AG04450 (cell line): ENCODE results near the gene HUNK. TPM values are rescaled to one million over a fixed set of nuclear protein-coding genes. Genes with fewer than 3 reads are reported as not detected.

ENCODE experiments used
- CTCF ChIA-PET: fragments of 300-600, 350-600 bp; formaldehyde crosslinking; extraction: SDS; loops from one replicate; lab custom pipeline; 2022; ENCODE audit warnings: antibody characterized with exemption, inconsistent platforms; lab: Charles Lee
- POLR2A ChIA-PET: fragments of 350-600 bp; formaldehyde crosslinking; extraction: SDS; loops from one replicate; lab custom pipeline; 2021; ENCODE audit warnings: antibody characterized with exemption, inconsistent platforms; lab: Yijun Ruan, JAX
- DNase-seq: peaks from one replicate; pipeline ENCODE4 v3.0.0-alpha.2; 2011; ENCODE audit warnings: low read depth, low spot score
- H3K27ac ChIP-seq: one replicate; pipeline ENCODE4 v1.5.1; 2012; ENCODE audit warnings: low read depth, low read length, control low read depth
- H3K27me3 ChIP-seq: one replicate; pipeline ENCODE4 v1.6.0; 2012; ENCODE audit warnings: low read length; ENCODE audit not compliant: control insufficient read depth, insufficient read depth
- H3K4me3 ChIP-seq: 2 replicates; pipeline ENCODE4 v1.5.1; 2011; ENCODE audit warnings: mild to moderate bottlenecking, low read depth, low read length, control low read depth
- H3K9me3 ChIP-seq: 2 replicates; pipeline ENCODE4 v1.5.1; 2012; ENCODE audit warnings: low read length; ENCODE audit not compliant: control insufficient read depth, insufficient read depth
- CTCF ChIP-seq: IDR thresholded peaks from 2 replicates; pipeline ENCODE4 v1.5.1; 2011; ENCODE audit warnings: low read depth, low read length, control low read depth, inconsistent platforms
- polyA plus RNA-seq: library from polyadenylated mRNA; depleted of rRNA; stranded (reverse); fragments of >200 nt; gene quantifications from 2 replicates; pipeline ENCODE4 v1.2.3, GENCODE V29; 2011; rRNA removed

Gene HUNK
- polyA plus RNA-seq, 1 experiment, result 0.48 TPM

- DNase-seq, result no peak
- no peak for TF ChIP-seq CTCF
- ChIA-PET POLR2A (no interaction called here), CTCF (interaction anchor here (0.7 kb wide), 1 partner anchor 163 kb away, joined by 3 read pairs; no protein-coding TSS in a partner anchor)
- Histone ChIP-seq H3K9me3 (peaks cover 14% of the 10 kb centered on the region), H3K27ac (no peak overlapping the region), H3K4me3 (no peak overlapping the region), H3K27me3 (no peaks in the 10 kb centered on the region)
Measured at GRCh38 chr21:32046191-32046590, 173.4 kb downstream of the HUNK start.

- DNase-seq, result no peak
- POLR2A ChIA-PET, result no interaction called here
- TF ChIP-seq CTCF, result no peak
- CTCF ChIA-PET, result no interaction called here
- no peaks in the 10 kb centered on the region for H3K27me3 ChIP-seq
- no peak overlapping the region for H3K4me3 ChIP-seq
- H3K9me3 ChIP-seq, result peaks cover 10% of the 10 kb centered on the region
- no peak overlapping the region for H3K27ac ChIP-seq
Measured at GRCh38 chr21:32048353-32048752, 175.5 kb downstream of the HUNK start.

Other genes starting within 250 kb of the HUNK start
- gene SOD1, start 213.3 kb upstream of the HUNK start, polyA plus RNA-seq, result 346 and 433 TPM in 2 replicates
- gene SCAF4, start 140.9 kb upstream of the HUNK start, polyA plus RNA-seq, result 6.3 and 7.8 TPM in 2 replicates